Endothelial cell of hepatic sinusoid (primary cell): Measurements from ENCODE around the gene CCL28.
"Not testable (repeated sequence)": the region's sequence is repeated elsewhere in the genome, so short reads cannot be mapped to it uniquely, and the experiment has no call there.

ENCODE experiments used
- in situ Hi-C: cut with HindIII; loops from 2 replicates; pipeline ENCODE4 v1.10.0; 2017; ENCODE audit warnings: low sequenced_read_pairs

The CCL28 gene

DNA sequence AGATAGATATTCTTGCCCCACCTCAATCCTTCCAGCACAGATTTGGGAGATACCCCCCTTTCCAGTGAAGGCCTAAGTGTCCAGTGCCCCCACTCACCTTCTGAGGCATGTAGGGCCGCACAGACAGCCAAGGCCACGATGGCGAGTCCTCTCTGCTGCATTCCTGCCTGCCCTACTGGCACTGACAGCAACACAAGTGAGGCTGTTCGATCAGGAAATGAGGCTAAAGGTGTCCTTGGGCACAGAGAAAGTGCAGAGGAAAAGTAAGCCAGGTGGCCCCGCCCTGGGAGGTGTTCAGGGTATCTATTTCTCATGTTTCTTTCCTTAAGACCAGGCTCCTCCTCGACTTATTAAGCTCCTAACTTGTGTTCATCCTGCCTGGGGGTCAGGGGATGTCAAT, at the start of gene CCL28:
TSS of gene CCL28 (minus strand) at position 236 of the 400 bp plus-strand sequence. CDS start at position 161, 75 bp downstream.
- in situ Hi-C loops = no loop called here

- in situ Hi-C loops = no loop called here
Observed at GRCh38 chr5:43461066-43461465, 48.9 kb upstream of the CCL28 start.

DNA sequence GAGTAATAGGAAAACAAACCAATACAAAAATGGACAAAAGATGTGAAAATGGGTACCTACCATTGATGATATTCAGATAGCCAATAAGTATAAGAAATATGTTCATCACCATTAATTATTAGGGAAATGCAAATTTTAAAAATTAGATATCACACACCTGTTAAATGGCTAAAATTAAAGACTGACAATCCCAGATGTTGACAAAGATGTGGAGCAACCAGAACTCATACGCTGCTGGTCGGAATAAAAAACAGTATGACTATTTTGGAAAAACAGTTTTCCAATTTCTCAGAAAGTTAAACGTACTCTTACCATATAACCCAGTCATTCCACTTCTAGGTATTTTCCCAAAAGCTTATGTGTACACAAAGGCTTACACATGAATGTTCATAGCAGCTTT, 44.4 kb upstream of the CCL28 start:
- in situ Hi-C loops = no loop called here

GRCh38 chr5:43441575-43441974, 29.4 kb upstream of the CCL28 start:
- in situ Hi-C loops = not testable (repeated sequence)

DNA sequence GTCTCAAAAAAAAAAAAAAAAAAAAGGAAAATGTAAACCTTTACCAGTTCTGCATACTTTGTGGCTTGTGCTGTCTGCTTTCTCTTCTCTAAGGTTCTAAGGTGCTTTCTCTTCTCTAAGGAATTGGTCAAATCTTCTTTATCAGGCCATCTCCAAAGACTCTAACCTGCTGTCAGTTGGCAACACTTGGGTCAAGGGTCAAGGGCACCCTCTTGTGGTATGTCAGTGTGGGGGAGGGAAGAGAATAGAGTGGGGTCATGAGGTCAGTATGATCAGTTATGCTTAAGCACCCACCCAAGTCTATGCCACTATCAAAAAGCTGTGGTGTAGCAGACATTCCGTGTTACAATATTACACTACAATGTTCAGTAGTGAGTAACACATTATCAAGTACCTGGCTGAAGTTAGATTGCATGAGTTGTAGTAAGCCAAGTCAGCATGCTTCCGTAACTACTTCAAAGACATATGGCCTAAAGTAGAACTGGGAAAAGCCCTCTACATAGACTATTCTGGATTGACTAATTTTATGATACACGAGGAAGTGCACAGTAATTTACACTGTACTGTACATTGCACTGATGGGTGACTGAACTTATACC, 25.0 kb upstream of the CCL28 start:
- in situ Hi-C loops = no loop called here

DNA sequence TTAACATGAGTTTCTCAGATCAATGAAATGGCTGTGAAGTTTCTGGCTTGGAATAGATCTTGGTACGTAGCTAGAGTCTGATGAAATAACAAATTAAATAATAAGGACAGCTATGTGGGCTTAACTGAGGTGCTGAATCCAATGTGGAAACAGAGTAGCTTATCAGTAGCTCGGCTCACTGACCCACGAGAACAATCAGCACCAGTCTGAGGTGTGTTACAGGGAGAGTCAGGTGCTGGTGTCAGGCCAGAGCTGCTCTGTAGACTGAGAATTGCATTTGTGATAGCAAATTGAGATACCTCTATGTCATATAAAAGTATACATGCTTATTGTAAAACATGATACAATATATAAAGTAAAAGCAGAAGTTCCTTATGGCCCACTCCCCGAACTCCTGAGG, 21.2 kb upstream of the CCL28 start:
- in situ Hi-C loops = no loop called here

- in situ Hi-C loops = no loop called here
Observed at GRCh38 chr5:43432486-43433375, 20.5 kb upstream of the CCL28 start.

GRCh38 chr5:43429706-43430105, 17.5 kb upstream of the CCL28 start:
- in situ Hi-C loops = no loop called here

DNA sequence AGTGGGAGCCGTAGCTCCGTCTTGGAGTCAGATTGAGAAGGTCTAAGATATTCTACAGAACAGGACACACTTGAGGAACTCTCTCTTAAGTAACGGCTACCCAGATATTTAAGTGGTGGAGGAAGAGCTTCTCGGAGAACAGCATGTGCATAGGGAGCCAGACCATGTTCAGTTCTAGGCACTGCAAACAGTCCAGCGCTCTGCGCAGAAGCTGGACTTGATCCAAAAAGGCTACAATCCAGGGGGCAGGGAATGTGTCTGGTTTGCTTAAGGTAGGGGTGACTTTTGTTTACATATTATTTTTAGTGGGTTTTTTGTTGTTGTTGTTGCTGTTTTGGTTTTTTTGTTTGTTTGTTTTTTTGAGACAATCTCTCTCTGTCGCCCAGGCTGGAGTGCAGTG, 16.8 kb upstream of the CCL28 start:
- in situ Hi-C loops = no loop called here

DNA sequence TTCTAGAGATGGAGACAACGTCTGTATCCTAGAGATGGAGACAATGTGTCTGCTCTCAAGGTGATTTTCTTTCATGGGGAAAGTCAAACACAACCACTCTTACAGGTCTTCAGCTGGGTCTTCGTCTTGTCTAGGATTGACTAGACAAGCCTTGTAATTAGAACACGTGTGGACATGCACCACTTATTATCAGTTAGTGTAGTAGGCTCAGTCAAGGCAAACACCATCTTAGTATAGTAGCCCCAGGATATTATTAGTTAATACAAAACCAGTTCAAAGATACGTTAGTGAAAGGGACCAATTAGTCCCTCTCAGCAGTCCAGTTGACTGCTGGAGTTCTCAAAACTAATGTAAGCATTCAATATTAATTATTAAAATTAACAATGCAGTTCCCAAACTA, 15.1 kb upstream of the CCL28 start:
- in situ Hi-C loops = no loop called here

DNA sequence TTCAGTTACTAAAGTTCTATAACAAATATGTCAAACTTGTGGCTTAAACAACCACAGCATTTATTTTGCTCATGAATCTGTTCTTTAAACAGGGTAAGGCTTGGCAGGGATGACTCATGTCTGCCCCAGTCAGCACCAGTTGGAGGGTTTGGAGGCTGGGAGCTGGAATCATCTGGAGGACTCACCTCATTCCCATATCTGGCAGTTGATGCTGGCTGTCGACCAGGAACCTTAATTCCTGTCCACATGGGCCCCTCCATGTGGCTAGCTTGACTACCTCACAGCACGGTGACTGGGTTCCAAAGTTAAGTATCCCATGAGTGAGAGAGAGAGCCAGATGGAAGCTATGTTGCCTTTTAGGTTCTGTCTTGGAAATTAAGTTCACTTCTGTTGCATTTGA, 13.8 kb upstream of the CCL28 start:
- in situ Hi-C loops = no loop called here

DNA sequence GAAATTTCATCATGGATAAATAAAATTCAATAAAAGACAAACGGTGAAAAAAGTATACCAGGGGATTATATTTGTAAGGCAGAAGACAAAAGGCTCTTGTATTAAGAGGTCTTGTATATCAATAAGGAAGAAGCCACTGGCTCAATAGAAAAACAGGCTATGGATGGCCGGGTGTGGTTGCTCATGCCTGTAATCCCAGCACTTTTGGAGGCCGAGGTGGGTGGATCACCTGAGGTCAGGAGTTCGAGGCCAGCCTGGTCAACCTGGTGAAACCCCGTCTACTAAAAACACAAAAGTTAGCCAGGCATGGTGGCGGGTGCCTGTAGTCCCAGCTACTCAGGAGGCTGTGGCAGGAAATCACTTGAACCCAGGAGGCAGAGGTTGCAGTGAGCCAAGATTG, 10.9 kb upstream of the CCL28 start:
- in situ Hi-C loops = not testable (repeated sequence)

GRCh38 chr5:43422143-43422542, 10.0 kb upstream of the CCL28 start:
- in situ Hi-C loops = no loop called here

- in situ Hi-C loops = no loop called here
Observed at GRCh38 chr5:43421450-43422133, 9.4 kb upstream of the CCL28 start.

DNA sequence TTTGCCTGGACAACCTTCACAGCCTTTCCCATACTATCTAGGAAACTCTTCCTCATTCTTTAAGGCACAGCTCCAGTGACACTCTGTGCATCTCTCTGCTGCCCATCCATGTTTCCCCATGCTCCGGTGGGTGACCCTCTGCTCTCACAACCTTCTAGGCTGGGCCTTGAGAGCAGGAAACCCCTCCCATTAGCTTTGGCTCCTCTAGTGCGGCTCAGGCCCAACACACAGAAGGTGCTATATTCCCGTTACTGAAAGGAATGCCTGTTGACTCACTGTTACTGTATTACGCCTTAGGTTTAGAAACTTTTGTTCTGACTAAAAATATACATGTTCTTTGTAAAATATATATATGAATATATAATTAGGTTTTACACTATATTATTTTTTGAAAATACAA, 8.1 kb upstream of the CCL28 start:
- in situ Hi-C loops = no loop called here

DNA sequence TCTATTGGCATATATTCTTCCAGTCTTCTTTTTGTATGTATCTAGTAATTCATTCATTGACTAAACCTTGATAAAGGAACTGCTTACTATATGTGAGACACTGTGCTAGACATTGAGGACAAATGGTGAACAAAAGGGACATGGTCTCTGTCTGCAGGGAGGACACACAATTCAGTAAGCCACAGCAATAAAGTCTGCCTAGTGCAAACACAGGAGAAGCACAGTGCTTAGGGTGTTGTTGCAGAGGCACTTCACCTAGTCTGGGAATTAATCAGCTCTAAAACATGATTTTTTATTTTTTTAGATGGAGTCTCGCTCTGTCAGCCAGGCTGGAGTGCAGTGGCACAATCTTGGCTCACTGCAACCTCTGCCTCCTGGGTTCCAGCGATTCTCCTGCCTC, 6.4 kb upstream of the CCL28 start:
- in situ Hi-C loops = no loop called here

DNA sequence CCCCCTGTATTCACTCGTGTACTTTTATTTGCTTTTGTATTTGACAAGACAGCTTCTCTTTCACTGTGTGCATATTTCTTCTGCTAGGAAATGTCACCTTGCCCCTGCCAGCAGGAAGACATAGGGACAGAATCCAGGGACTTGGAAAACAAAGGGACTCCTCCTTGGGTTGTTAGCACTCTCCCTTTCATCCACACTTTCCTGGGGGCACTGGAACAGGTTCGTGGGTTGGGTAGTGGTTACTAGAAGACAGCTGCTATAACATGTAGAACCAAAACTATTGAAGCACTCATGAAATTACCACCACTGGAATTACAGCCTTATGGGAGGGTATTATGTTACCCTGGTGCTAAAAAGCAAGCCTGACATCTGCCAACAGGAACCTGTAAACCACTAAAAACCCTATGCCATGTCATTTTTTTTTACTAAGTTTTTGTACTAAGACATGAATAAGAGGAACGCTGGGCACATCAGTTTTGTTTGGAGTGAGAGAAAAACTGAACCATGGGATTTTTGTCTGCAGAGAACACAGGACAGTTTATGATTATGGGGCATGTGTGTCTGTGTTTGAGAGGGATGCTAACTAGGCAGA, 4.7 kb upstream of the CCL28 start:
- in situ Hi-C loops = no loop called here

DNA sequence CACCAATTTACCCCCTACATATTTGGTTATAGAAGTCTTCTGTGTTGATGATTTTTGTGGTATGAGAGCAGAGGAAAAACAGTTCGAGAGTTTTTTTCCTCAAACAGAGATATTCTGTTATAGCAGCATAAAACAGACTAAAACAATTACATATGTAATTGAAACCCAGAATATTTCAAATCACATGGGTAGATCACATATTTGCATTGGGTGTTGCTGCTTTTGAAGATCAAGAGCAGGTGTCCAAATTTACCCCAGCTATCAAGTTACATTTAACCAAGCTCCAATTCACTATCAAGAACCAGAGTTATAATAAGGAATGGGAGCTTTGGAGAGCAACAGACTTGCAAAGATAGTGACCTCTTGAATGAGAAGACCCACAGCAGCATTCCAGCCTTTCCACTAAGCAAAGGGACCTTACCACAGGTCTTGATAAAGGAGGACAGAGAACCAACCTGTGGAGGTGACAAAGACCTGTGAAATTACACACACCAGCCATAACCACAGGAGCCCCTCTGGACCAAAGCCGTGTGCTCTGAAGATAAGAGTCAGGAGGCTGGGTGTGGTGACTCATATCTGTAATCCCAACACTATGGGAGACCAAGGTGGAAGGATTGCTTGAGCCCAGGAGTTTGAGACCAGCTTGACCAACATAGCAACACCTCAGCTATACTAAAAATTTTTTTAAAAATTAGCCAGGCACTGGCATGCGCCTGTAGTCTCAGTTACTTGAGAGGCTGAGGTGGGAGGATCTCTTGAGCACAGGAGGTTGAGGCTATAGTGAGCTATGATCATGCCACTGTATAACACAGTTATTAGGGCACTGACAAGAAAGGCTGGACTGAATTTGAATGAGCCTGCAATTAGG, 4.0 kb upstream of the CCL28 start:
- in situ Hi-C loops = no loop called here

- in situ Hi-C loops = no loop called here
Observed at GRCh38 chr5:43413966-43414365, 1.8 kb upstream of the CCL28 start.

DNA sequence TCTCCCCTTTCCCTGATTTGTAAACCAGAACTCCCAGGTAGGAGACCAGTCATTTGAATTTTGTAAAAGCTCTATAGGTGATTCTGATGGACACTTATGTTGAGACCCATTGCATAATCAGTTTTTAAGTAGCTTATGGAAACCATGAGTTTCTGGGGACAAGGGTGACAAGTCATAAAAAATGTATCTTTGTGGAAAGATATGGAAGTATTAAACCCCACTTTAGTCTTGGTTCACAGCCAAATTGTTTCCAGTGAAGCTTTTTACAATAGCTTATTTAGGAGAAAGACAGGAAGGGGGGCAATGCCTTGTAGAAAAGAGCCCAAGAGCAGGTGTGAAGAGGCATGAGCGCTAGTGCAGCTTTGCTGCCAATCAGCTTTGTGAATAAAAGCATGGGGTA, 453 bp upstream of the CCL28 start:
- in situ Hi-C loops = no loop called here

DNA sequence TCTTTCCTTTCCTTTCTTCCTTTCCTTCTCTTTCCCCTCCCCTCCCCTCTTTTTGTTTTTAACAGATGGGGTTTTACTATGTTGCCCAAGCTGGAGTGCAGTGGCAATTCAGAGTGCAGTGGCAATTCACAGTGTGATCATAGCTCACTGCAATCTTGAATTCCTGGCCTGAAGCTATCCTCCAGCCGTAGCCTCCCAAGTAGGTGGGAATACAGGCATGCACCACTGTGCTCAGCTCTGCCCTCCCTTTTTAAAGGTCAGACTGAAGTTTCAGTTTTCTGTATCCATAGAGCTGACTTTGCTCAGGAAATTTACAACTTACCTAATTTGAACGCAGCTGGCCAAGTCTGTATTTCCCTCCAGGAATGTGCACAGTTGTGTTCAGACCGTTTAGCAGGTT, 696 bp downstream of the CCL28 start:
- in situ Hi-C loops = no loop called here
